Smooth muscle cell (in vitro differentiated cells): ENCODE data around the gene MAPKAP1. TPM values are rescaled to one million over a fixed set of nuclear protein-coding genes. Genes with fewer than 3 reads are reported as not detected.
A peak's percentile ranks its signal among the peaks of the same experiment; 100 is the strongest.

Source experiments
- DNase-seq: peaks from one replicate; lab custom pipeline; 2025; ENCODE audit not compliant: unreplicated experiment; lab: John Stamatoyannopoulos, UW
- H2AFZ ChIP-seq: fragments of 200-600 bp; sonication (generic); 2 replicates; pipeline ENCODE4 v1.6.0; 2016; ENCODE audit warnings: antibody characterized with exemption, low read depth, mild to moderate bottlenecking
- H3F3A ChIP-seq: fragments of 200-600 bp; sonication (generic); 2 replicates; pipeline ENCODE4 v1.6.0; 2017; ENCODE audit warnings: antibody characterized with exemption, low read depth
- H3K27ac ChIP-seq: fragments of 200-600 bp; sonication (generic); 2 replicates; pipeline ENCODE4 v1.5.1; 2016; ENCODE audit warnings: low read depth, mild to moderate bottlenecking
- H3K27me3 ChIP-seq: fragments of 200-600 bp; sonication (generic); 2 replicates; pipeline ENCODE4 v1.6.1; 2016; ENCODE audit warnings: low read depth, mild to moderate bottlenecking
- H3K36me3 ChIP-seq: fragments of 200-600 bp; sonication (generic); 2 replicates; pipeline ENCODE4 v1.5.1; 2016; ENCODE audit warnings: low read depth
- H3K4me1 ChIP-seq: fragments of 200-600 bp; sonication (generic); 2 replicates; pipeline ENCODE4 v1.5.1; 2016; ENCODE audit warnings: low read depth
- H3K4me2 ChIP-seq: fragments of 200-600 bp; sonication (generic); 2 replicates; pipeline ENCODE4 v1.6.0; 2016; ENCODE audit warnings: mild to moderate bottlenecking
- H3K4me3 ChIP-seq: fragments of 200-600 bp; sonication (generic); 2 replicates; pipeline ENCODE4 v1.5.1; 2016; ENCODE audit warnings: mild to moderate bottlenecking
- H3K79me2 ChIP-seq: fragments of 200-600 bp; sonication (generic); 2 replicates; pipeline ENCODE4 v1.6.0; 2016; ENCODE audit warnings: low read depth, mild to moderate bottlenecking
- H3K9ac ChIP-seq: fragments of 200-600 bp; sonication (generic); 2 replicates; pipeline ENCODE4 v1.6.0; 2016; ENCODE audit warnings: low read depth
- H3K9me3 ChIP-seq: fragments of 200-600 bp; sonication (generic); replicated peaks from 2 replicates; pipeline ENCODE4 v1.5.1; 2016; ENCODE audit warnings: low read depth
- H4K20me1 ChIP-seq: fragments of 200-600 bp; sonication (generic); 2 replicates; pipeline ENCODE4 v1.6.0; 2016; ENCODE audit warnings: low read depth
- WGBS: methylation state at CpG from one replicate; pipeline ENCODE4 v1.1.7; 2016; ENCODE audit warnings: low lambda C conversion rate; 5-methylcytosine and 5-hydroxymethylcytosine counted together
- polyA plus RNA-seq: library from polyadenylated mRNA; unstranded; fragments of >200 nt; fragmentation: Nextera tagmentation; extraction: Ambion mirVana; gene quantifications from 2 replicates; pipeline ENCODE4 v1.2.1, GENCODE V29; 2016
- total RNA-seq: library from RNA; depleted of rRNA; stranded (reverse); fragments of >200 nt; gene quantifications from 2 replicates; pipeline ENCODE4 v1.2.3, GENCODE V29; 2014
- TF ChIP-seq, protein P1 (sequence below): fragments of 200-600 bp; sonication (generic); IDR thresholded peaks from 2 replicates; pipeline ENCODE4 v1.5.1; 2017; ENCODE audit warnings: borderline replicate concordance, mild to moderate bottlenecking, antibody characterized with exemption; ENCODE audit not compliant: insufficient read depth, poor library complexity, severe bottlenecking

MAPKAP1 gene
- total and polyA plus RNA-seq, 2 experiments from 2014 or later, result 50.1 to 74.5 TPM

DNA sequence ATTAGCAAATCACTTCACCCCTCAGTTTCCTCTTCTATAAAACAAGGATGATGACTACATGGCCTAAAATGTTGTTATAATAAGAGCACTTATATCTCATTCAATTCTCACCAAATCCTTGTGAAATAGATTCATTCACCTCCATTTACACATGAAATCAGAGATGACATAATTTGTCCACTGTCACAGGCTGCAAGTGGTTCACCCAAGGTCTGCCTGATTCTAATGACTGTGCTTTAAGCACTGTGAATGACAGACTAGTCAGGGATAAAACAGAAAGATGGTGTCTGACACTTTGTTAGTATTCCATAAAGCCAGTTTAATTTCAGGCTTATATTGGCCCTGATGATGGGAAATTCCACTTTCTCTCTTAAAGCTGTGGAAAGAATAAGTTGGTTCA lies 209.5 kb downstream of the MAPKAP1 start:
- Histone ChIP-seq H4K20me1 (peaks cover 17% of the 10 kb centered on the region), H3K27me3 (no peaks in the 10 kb centered on the region), H3K9me3 (no peaks in the 10 kb centered on the region), H3K4me2 (no peak overlapping the region), H2AFZ (no peak overlapping the region), H3K27ac (no peak overlapping the region), H3K4me3 (no peak overlapping the region), H3F3A (peaks cover 22% of the 10 kb centered on the region), H3K4me1 (peaks cover 10% of the 10 kb centered on the region), H3K36me3 (no peaks in the 10 kb centered on the region), H3K9ac (no peak overlapping the region), H3K79me2 (no peaks in the 10 kb centered on the region)
- no peak for DNase-seq
- TF ChIP-seq, protein P1, sequence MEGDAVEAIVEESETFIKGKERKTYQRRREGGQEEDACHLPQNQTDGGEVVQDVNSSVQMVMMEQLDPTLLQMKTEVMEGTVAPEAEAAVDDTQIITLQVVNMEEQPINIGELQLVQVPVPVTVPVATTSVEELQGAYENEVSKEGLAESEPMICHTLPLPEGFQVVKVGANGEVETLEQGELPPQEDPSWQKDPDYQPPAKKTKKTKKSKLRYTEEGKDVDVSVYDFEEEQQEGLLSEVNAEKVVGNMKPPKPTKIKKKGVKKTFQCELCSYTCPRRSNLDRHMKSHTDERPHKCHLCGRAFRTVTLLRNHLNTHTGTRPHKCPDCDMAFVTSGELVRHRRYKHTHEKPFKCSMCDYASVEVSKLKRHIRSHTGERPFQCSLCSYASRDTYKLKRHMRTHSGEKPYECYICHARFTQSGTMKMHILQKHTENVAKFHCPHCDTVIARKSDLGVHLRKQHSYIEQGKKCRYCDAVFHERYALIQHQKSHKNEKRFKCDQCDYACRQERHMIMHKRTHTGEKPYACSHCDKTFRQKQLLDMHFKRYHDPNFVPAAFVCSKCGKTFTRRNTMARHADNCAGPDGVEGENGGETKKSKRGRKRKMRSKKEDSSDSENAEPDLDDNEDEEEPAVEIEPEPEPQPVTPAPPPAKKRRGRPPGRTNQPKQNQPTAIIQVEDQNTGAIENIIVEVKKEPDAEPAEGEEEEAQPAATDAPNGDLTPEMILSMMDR, result no peak

DNA sequence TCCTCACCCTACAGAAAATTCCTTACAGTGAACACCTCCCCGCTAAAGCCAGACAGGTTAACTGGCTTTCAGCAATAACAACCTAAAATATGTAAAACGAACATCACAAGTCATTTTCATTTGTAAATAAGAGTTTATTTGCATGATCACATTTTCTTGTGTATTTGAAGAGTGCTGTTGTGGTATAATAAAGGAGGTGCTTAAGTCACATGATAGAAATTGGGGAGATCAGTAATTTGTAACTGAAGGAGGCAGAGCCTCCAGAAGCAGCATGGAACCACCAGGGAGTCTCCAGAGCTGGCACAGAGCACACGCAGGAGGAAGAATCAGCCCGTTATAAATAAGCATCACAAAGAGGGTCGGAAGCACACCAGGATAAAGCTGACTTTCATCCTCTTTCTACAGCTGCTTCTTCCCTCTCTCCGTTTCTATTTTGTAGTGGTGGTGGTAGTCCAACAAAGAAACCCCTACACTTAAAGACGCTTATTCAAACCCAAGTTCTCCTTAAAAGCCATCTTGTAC lies 210.6 kb downstream of the MAPKAP1 start:
- Histone ChIP-seq H3K9ac (no peak overlapping the region), H3K36me3 (no peaks in the 10 kb centered on the region), H3K9me3 (no peaks in the 10 kb centered on the region), H4K20me1 (peaks cover 17% of the 10 kb centered on the region), H3F3A (peaks cover 22% of the 10 kb centered on the region), H3K27ac (no peak overlapping the region), H3K4me2 (no peak overlapping the region), H3K79me2 (no peaks in the 10 kb centered on the region), H3K27me3 (no peaks in the 10 kb centered on the region), H3K4me1 (peaks cover 10% of the 10 kb centered on the region), H3K4me3 (no peak overlapping the region), H2AFZ (no peak overlapping the region)
- WGBS, result 80% methylated on average over 7 of the region's 7 CpGs
- TF ChIP-seq, protein P1, result no peak
- no peak for DNase-seq

DNA sequence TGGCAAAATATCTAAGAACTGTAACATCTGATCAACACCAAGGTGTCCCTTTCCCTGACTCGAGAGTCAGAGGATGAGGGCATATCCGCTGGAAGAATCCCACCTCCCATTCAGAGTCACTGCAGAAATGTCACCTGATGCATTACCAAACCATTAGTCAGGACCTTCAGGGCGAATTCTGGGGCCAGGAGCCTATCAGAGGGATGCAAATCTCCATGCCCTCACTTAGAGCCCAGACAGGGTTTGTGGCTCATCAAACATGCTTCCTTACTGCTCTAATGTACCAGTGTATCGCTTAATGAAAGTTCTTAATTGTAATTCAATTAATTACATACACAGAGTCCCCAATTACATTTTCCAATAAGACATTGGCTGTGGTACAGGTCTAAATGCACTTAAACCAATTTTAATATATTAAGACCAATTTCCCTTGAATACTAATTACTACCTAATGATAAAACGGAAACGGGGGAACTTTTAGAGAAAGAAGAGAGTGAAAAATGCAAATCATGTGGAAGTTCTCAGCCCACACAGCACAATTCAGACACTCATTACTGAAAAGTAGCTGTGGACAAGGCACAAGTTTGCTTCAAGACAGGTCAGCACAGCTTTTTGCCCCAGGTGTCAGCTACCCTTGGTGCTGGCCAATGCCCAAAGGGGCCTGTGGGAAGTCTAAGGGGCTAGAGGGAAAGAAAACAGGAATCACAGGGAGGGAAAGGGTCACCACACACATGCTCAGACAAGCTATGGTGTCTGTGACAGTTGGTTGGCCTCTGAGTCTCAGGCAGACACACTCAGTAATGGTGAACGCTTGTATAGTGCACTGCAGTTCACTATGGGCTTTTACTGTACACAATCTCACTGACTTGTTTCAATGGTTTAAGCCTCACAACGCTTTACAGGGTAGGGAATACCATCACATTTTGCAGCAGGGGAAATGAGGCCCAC lies 211.6 kb downstream of the MAPKAP1 start:
- no peaks in the 10 kb centered on the region for H3K36me3 ChIP-seq
- H3K9ac ChIP-seq, result peak overlapping the region; percentile 29
- peak overlapping the region; percentile 48 for H3K4me2 ChIP-seq
- H3F3A ChIP-seq, result peaks cover 22% of the 10 kb centered on the region
- no peaks in the 10 kb centered on the region for H3K79me2 ChIP-seq
- no peak overlapping the region for H3K4me3 ChIP-seq
- TF ChIP-seq, protein P1, result no peak
- H3K27ac ChIP-seq, result peak overlapping the region; percentile 79
- no peak overlapping the region for H2AFZ ChIP-seq
- no peak for DNase-seq
- WGBS, result 60% methylated on average over 8 of the region's 8 CpGs
- H3K27me3 ChIP-seq, result no peaks in the 10 kb centered on the region
- H4K20me1 ChIP-seq, result peaks cover 17% of the 10 kb centered on the region
- no peaks in the 10 kb centered on the region for H3K9me3 ChIP-seq
- peaks cover 10% of the 10 kb centered on the region for H3K4me1 ChIP-seq

DNA sequence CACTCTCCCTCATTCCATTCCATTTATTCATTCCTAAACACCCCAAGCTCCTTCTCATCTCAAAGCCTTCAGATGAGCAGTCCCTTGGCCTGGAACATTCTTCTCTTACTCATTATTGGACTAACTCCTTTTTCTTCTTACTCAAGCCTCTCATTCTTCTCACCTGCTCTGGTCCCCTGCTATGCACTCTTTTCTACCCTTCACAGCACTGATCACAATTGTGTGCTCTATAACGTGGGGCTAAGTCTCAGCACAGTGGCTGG lies 212.4 kb downstream of the MAPKAP1 start:
- H3K27ac ChIP-seq, result peak overlapping the region; percentile 79
- peak overlapping the region; percentile 29 for H3K9ac ChIP-seq
- H2AFZ ChIP-seq, result no peak overlapping the region
- WGBS, result 77% methylated on average over 1 of the region's 1 CpG
- peaks cover 22% of the 10 kb centered on the region for H3F3A ChIP-seq
- H3K36me3 ChIP-seq, result no peaks in the 10 kb centered on the region
- peaks cover 17% of the 10 kb centered on the region for H4K20me1 ChIP-seq
- H3K9me3 ChIP-seq, result no peaks in the 10 kb centered on the region
- peak overlapping the region; percentile 48 for H3K4me2 ChIP-seq
- no peak overlapping the region for H3K4me3 ChIP-seq
- H3K79me2 ChIP-seq, result no peaks in the 10 kb centered on the region
- no peak for DNase-seq
- no peaks in the 10 kb centered on the region for H3K27me3 ChIP-seq
- TF ChIP-seq, protein P1, result no peak
- H3K4me1 ChIP-seq, result peaks cover 10% of the 10 kb centered on the region
